Astrocyte of the spinal cord (primary cell): Measurements from ENCODE around the gene ELF3.

Experiments used
- DNase-seq: peaks from one replicate; pipeline ENCODE4 v3.0.0; 2011; ENCODE audit warnings: low read depth, low spot score
- H3K4me3 ChIP-seq: 2 replicates; pipeline ENCODE4 v1.5.1; 2011; ENCODE audit warnings: low read depth, mild to moderate bottlenecking, low read length, moderate library complexity
- in situ Hi-C: cut with HindIII; loops from 2 replicates; pipeline ENCODE4 v1.10.0; 2017; ENCODE audit warnings: low sequenced_read_pairs
- TF ChIP-seq, protein P1 (sequence below): IDR thresholded peaks from 2 replicates; pipeline ENCODE4 v1.5.1; 2012; ENCODE audit warnings: low read depth, mild to moderate bottlenecking, low read length, inconsistent platforms

The ELF3 gene

GRCh38 chr1:201982082-201982622 lies 28.2 kb upstream of the ELF3 start:
- peak; percentile 7 for DNase-seq
- TF ChIP-seq, protein P1, sequence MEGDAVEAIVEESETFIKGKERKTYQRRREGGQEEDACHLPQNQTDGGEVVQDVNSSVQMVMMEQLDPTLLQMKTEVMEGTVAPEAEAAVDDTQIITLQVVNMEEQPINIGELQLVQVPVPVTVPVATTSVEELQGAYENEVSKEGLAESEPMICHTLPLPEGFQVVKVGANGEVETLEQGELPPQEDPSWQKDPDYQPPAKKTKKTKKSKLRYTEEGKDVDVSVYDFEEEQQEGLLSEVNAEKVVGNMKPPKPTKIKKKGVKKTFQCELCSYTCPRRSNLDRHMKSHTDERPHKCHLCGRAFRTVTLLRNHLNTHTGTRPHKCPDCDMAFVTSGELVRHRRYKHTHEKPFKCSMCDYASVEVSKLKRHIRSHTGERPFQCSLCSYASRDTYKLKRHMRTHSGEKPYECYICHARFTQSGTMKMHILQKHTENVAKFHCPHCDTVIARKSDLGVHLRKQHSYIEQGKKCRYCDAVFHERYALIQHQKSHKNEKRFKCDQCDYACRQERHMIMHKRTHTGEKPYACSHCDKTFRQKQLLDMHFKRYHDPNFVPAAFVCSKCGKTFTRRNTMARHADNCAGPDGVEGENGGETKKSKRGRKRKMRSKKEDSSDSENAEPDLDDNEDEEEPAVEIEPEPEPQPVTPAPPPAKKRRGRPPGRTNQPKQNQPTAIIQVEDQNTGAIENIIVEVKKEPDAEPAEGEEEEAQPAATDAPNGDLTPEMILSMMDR: no peak
- peak overlapping the region; percentile 53 for H3K4me3 ChIP-seq
- in situ Hi-C loops: no loop called here

DNA sequence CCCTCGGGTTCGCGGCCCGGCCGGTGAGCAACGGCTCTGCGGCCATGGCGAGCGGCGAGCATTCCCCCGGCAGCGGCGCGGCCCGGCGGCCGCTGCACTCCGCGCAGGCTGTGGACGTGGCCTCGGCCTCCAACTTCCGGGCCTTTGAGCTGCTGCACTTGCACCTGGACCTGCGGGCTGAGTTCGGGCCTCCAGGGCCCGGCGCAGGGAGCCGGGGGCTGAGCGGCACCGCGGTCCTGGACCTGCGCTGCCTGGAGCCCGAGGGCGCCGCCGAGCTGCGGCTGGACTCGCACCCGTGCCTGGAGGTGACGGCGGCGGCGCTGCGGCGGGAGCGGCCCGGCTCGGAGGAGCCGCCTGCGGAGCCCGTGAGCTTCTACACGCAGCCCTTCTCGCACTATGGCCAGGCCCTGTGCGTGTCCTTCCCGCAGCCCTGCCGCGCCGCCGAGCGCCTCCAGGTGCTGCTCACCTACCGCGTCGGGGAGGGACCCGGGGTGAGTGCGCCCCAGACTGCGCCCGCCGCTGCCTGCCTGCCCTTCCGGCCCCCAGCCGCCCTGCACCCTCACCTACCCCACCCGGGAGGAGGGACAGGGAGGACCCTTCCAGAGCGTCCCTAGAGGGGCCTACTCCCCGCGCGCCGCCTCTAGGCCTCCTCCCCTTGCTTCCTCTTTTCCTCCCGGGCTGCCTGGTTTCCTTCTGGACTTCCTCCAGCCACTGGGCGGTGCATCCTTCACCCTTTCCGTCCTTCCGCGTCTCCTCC lies 27.6 kb upstream of the ELF3 start, which contains the start of gene RNPEP:
Gene RNPEP, plus strand, starts transcription at position 26 of the 757 bp plus-strand sequence. Its CDS starts 19 bp downstream, at position 45.
- TF ChIP-seq, protein P1: no peak
- DNase-seq: peak; percentile 67
- H3K4me3 ChIP-seq: peak within 1 kb of the TSS; percentile 53
- in situ Hi-C loops: no loop called here

DNA sequence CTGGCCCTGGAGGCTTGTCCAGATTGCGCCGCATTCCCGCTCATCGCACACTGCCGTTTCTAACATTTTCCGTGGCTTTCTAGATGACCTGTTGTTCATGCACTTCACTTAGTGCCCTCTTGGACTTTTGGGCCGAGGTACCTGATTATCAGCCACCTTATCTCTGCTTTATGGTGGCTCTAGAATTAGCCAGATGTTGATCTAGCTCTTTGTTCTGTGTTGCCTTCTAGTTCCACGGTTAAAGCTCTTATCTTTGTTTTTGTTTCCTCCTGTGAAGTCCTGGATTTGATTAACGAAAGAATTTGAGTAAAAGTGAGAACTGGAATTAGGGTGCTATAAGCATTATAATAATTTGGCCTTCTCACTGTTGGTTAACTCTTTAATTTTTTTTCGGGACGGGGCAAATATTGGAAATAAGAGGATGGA lies 27.0 kb upstream of the ELF3 start:
- TF ChIP-seq, protein P1: no peak
- H3K4me3 ChIP-seq: peak overlapping the region; percentile 53
- in situ Hi-C loops: no loop called here
- DNase-seq: no peak

GRCh38 chr1:201984446-201984845 lies 25.9 kb upstream of the ELF3 start:
- H3K4me3 ChIP-seq: no peak overlapping the region
- in situ Hi-C loops: no loop called here
- no peak for DNase-seq
- TF ChIP-seq, protein P1: no peak

- no peak overlapping the region for H3K4me3 ChIP-seq
- in situ Hi-C loops: no loop called here
- TF ChIP-seq, protein P1: no peak
- no peak for DNase-seq
Measured at GRCh38 chr1:201985355-201985754, 25.0 kb upstream of the ELF3 start.

- DNase-seq: no peak
- TF ChIP-seq, protein P1: no peak
- H3K4me3 ChIP-seq: no peak overlapping the region
- in situ Hi-C loops: no loop called here
Measured at GRCh38 chr1:201988601-201989000, 21.8 kb upstream of the ELF3 start.
